ENCODE data around the gene ALDH1L1. TPM values are rescaled to one million over a fixed set of nuclear protein-coding genes. Genes with fewer than 3 reads are reported as not detected.

The ALDH1L1 gene
- total and polyA plus RNA-seq, 9 of the 15 experiments (the other 6 are each of a cell fraction or from before 2014, with no cell fraction given) = 0.06 to 1.9 (median 0.57) TPM; not detected in 1

- TF ChIP-seq, protein P1, sequence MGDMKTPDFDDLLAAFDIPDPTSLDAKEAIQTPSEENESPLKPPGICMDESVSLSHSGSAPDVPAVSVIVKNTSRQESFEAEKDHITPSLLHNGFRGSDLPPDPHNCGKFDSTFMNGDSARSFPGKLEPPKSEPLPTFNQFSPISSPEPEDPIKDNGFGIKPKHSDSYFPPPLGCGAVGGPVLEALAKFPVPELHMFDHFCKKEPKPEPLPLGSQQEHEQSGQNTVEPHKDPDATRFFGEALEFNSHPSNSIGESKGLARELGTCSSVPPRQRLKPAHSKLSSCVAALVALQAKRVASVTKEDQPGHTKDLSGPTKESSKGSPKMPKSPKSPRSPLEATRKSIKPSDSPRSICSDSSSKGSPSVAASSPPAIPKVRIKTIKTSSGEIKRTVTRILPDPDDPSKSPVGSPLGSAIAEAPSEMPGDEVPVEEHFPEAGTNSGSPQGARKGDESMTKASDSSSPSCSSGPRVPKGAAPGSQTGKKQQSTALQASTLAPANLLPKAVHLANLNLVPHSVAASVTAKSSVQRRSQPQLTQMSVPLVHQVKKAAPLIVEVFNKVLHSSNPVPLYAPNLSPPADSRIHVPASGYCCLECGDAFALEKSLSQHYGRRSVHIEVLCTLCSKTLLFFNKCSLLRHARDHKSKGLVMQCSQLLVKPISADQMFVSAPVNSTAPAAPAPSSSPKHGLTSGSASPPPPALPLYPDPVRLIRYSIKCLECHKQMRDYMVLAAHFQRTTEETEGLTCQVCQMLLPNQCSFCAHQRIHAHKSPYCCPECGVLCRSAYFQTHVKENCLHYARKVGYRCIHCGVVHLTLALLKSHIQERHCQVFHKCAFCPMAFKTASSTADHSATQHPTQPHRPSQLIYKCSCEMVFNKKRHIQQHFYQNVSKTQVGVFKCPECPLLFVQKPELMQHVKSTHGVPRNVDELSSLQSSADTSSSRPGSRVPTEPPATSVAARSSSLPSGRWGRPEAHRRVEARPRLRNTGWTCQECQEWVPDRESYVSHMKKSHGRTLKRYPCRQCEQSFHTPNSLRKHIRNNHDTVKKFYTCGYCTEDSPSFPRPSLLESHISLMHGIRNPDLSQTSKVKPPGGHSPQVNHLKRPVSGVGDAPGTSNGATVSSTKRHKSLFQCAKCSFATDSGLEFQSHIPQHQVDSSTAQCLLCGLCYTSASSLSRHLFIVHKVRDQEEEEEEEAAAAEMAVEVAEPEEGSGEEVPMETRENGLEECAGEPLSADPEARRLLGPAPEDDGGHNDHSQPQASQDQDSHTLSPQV (IDR thresholded peaks at IDR 0.05) = no peak
- no peak for TF ChIP-seq ZNF253 (CRISPR knock-in tag; conservative IDR thresholded peaks at IDR 0.05)
- TF ChIP-seq, protein P2, sequence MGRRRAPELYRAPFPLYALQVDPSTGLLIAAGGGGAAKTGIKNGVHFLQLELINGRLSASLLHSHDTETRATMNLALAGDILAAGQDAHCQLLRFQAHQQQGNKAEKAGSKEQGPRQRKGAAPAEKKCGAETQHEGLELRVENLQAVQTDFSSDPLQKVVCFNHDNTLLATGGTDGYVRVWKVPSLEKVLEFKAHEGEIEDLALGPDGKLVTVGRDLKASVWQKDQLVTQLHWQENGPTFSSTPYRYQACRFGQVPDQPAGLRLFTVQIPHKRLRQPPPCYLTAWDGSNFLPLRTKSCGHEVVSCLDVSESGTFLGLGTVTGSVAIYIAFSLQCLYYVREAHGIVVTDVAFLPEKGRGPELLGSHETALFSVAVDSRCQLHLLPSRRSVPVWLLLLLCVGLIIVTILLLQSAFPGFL (CRISPR knock-in tag; IDR thresholded peaks at IDR 0.05) = no peak
- TF ChIP-seq, protein P3, sequence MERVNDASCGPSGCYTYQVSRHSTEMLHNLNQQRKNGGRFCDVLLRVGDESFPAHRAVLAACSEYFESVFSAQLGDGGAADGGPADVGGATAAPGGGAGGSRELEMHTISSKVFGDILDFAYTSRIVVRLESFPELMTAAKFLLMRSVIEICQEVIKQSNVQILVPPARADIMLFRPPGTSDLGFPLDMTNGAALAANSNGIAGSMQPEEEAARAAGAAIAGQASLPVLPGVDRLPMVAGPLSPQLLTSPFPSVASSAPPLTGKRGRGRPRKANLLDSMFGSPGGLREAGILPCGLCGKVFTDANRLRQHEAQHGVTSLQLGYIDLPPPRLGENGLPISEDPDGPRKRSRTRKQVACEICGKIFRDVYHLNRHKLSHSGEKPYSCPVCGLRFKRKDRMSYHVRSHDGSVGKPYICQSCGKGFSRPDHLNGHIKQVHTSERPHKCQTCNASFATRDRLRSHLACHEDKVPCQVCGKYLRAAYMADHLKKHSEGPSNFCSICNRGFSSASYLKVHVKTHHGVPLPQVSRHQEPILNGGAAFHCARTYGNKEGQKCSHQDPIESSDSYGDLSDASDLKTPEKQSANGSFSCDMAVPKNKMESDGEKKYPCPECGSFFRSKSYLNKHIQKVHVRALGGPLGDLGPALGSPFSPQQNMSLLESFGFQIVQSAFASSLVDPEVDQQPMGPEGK (CRISPR knock-in tag; IDR thresholded peaks at IDR 0.05; ENCODE audit: borderline replicate concordance) = no peak
These were observed 75.4 kb downstream of the ALDH1L1 start (continued) for GRCh38 chr3:126104742-126105605.
